Thyroid gland (tissue), 4 donors: ENCODE data around the gene PBX1.

Experiments used
- CTCF ChIP-seq, 6 experiments: fragments of 200-600 bp in 3 of 6; fragments of 450-650 bp in 3 of 6; sonication (generic) in 3 of 6; IDR thresholded peaks; one replicate each; pipeline ENCODE4 v1.5.1; 2016 to 2019; ENCODE audit warnings: antibody characterized with exemption in 6 of 6, mild to moderate bottlenecking in 2 of 6, inconsistent platforms in 1 of 6, moderate library complexity in 1 of 6
- POLR2A ChIP-seq, 2 donors: fragments of 450-650 bp; IDR thresholded peaks; one replicate each; pipeline ENCODE4 v1.6.1; 2017; ENCODE audit warnings: antibody characterized with exemption in 2 of 2, mild to moderate bottlenecking in 2 of 2, moderate library complexity in 1 of 2

DNA sequence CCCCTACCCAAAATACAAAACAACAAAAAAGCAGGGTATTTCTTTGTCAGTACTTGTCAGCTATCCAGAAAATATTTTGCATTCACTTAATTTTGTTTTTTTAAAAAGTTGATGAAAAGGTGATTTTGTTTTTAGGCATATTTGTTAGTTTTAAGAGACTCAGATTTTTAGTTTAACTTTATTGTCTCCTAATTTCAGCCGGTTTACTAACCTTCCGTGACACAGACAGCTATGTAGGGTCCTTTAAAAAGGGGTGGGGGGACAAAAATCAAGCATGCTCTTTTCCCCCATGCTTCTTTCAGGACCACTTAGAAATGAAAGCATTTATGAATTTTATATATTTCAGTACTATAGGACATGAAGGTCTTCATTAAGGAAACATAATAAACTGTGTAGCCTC lies 1.6 kb downstream of the PBX1 start:
- TF ChIP-seq CTCF (IDR thresholded peaks at IDR 0.05) = no peak
- TF ChIP-seq POLR2A (IDR thresholded peaks at IDR 0.05) = no peak
